Skeletal muscle tissue (tissue), 4 donors: Measurements from ENCODE around the gene ST6GALNAC5. TPM values are rescaled to one million over a fixed set of nuclear protein-coding genes. Genes with fewer than 3 reads are reported as not detected.

Source experiments
- H3K27ac ChIP-seq: one replicate; pipeline ENCODE4 v1.7.0; 2013; ENCODE audit warnings: mild to moderate bottlenecking, low read depth, low read length, inconsistent platforms
- H3K27me3 ChIP-seq, 3 donors: one replicate each; pipeline ENCODE4 v1.7.0; 2013; ENCODE audit warnings: low read length in 3 of 3; ENCODE audit not compliant: control insufficient read depth in 3 of 3, insufficient read depth in 3 of 3
- H3K36me3 ChIP-seq, 3 donors: one replicate each; pipeline ENCODE4 v1.7.0; 2013; ENCODE audit warnings: low read length in 3 of 3; ENCODE audit not compliant: control insufficient read depth in 3 of 3, insufficient read depth in 3 of 3
- H3K4me1 ChIP-seq, 3 donors: one replicate each; pipeline ENCODE4 v1.7.0; 2013; ENCODE audit warnings: low read length in 3 of 3, mild to moderate bottlenecking in 3 of 3; ENCODE audit not compliant: control insufficient read depth in 3 of 3, insufficient read depth in 3 of 3
- H3K4me3 ChIP-seq, 3 donors: one replicate each; pipeline ENCODE4 v1.7.0; 2013; ENCODE audit warnings: low read length in 3 of 3
- H3K9ac ChIP-seq, 3 donors: one replicate each; pipeline ENCODE4 v1.7.0; 2013; ENCODE audit warnings: low read length in 3 of 3, mild to moderate bottlenecking in 3 of 3, moderate library complexity in 2 of 3, low read depth in 1 of 3
- H3K9me3 ChIP-seq, 3 donors: one replicate each; pipeline ENCODE4 v1.7.0; 2013; ENCODE audit warnings: low read length in 3 of 3; ENCODE audit not compliant: control insufficient read depth in 3 of 3
- total RNA-seq: library from RNA; depleted of rRNA; stranded (reverse); fragments of >200 nt; gene quantifications from one replicate; pipeline ENCODE4 v1.2.3, GENCODE V29; 2014
- donor health status: Osteomylitis.

Gene ST6GALNAC5
- total RNA-seq, 1 donor from 2014 or later: 2.1 TPM

- Histone ChIP-seq H3K4me3 (no peak overlapping the region), H3K36me3 (no peaks in the 10 kb centered on the region), H3K27me3 (peaks cover 26 to 31% (median 26%) of the 10 kb centered on the region in 3 donors), H3K9me3 (no peaks in the 10 kb centered on the region), H3K27ac (no peak overlapping the region), H3K9ac (no peak overlapping the region), H3K4me1 (peaks cover 9 to 19% (median 12%) of the 10 kb centered on the region in 3 donors)
These were observed 2.9 kb upstream of the ST6GALNAC5 start for GRCh38 chr1:76864383-76864782.

GRCh38 chr1:76865696-76866286 is 1.5 kb upstream of the ST6GALNAC5 start:
- no peak overlapping the region for H3K4me3 ChIP-seq
- H3K4me1 ChIP-seq: peaks cover 9 to 19% (median 12%) of the 10 kb centered on the region in 3 donors

GRCh38 chr1:76866566-76866965 is 714 bp upstream of the ST6GALNAC5 start:
- peaks cover 26 to 40% (median 26%) of the 10 kb centered on the region in 3 donors for H3K27me3 ChIP-seq
- no peak overlapping the region for H3K4me3 ChIP-seq
- no peak overlapping the region for H3K9ac ChIP-seq
- H3K4me1 ChIP-seq: peaks cover 9 to 19% (median 12%) of the 10 kb centered on the region in 3 donors
- H3K36me3 ChIP-seq: no peaks in the 10 kb centered on the region
- no peaks in the 10 kb centered on the region for H3K9me3 ChIP-seq
- H3K27ac ChIP-seq: no peak overlapping the region

More at GRCh38 chr1:76865696-76866286, 1.5 kb upstream of the ST6GALNAC5 start:
- no peaks in the 10 kb centered on the region for H3K9me3 ChIP-seq
- H3K27me3 ChIP-seq: peaks cover 26 to 40% (median 26%) of the 10 kb centered on the region in 3 donors
- H3K36me3 ChIP-seq: no peaks in the 10 kb centered on the region
- H3K27ac ChIP-seq: no peak overlapping the region
- H3K9ac ChIP-seq: no peak overlapping the region

GRCh38 chr1:76868154-76868882 is 1.0 kb downstream of the ST6GALNAC5 start:
- H3K9me3 ChIP-seq: no peaks in the 10 kb centered on the region
- H3K36me3 ChIP-seq: no peaks in the 10 kb centered on the region
- H3K27ac ChIP-seq: no peak overlapping the region
- H3K27me3 ChIP-seq: peaks cover 25 to 40% (median 26%) of the 10 kb centered on the region in 3 donors
- H3K9ac ChIP-seq: peak overlapping the region in 1 of 3 donors; percentile 16
- peak overlapping the region in 2 of 3 donors; percentile 37 to 63 for H3K4me3 ChIP-seq
- H3K4me1 ChIP-seq: peaks cover 9 to 19% (median 12%) of the 10 kb centered on the region in 3 donors

GRCh38 chr1:76868916-76869315 is 1.6 kb downstream of the ST6GALNAC5 start:
- no peak overlapping the region for H3K9ac ChIP-seq
- peaks cover 9 to 19% (median 12%) of the 10 kb centered on the region in 3 donors for H3K4me1 ChIP-seq
- no peaks in the 10 kb centered on the region for H3K9me3 ChIP-seq
- no peaks in the 10 kb centered on the region for H3K36me3 ChIP-seq
- H3K27ac ChIP-seq: no peak overlapping the region
- peaks cover 24 to 40% (median 26%) of the 10 kb centered on the region in 3 donors for H3K27me3 ChIP-seq
- H3K4me3 ChIP-seq: no peak overlapping the region

DNA sequence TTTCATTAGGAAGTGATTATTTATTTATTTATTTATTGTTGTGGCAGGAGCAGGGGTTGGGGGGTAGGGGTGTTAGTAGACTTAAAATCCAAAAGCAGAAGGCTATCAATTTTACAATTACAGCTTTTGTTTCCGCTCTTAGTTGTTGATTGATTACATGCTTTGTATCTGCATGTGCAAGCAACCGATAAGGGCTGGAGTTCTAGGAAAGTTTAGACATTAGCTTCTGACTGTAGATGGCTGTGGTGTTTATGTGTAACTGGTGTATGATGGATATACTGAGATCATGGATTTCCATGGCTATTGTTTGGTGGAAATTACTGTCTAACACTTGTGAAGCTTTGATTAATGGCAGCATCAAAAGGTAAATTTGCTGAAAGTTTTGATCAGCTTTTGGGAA is 2.8 kb downstream of the ST6GALNAC5 start:
- no peaks in the 10 kb centered on the region for H3K36me3 ChIP-seq
- peaks cover 9 to 19% (median 12%) of the 10 kb centered on the region in 3 donors for H3K4me1 ChIP-seq
- H3K9me3 ChIP-seq: no peaks in the 10 kb centered on the region
- H3K4me3 ChIP-seq: no peak overlapping the region
- H3K9ac ChIP-seq: no peak overlapping the region
- no peak overlapping the region for H3K27ac ChIP-seq
- peaks cover 24 to 34% (median 26%) of the 10 kb centered on the region in 3 donors for H3K27me3 ChIP-seq

- H3K4me1 ChIP-seq: peaks cover 7 to 19% (median 12%) of the 10 kb centered on the region in 3 donors
- peaks cover 17 to 26% (median 23%) of the 10 kb centered on the region in 3 donors for H3K27me3 ChIP-seq
- H3K27ac ChIP-seq: no peak overlapping the region
- H3K36me3 ChIP-seq: no peaks in the 10 kb centered on the region
- no peaks in the 10 kb centered on the region for H3K9me3 ChIP-seq
- H3K9ac ChIP-seq: no peak overlapping the region
- no peak overlapping the region for H3K4me3 ChIP-seq
These were observed 4.2 kb downstream of the ST6GALNAC5 start for GRCh38 chr1:76871355-76871974.

- H3K9ac ChIP-seq: no peak overlapping the region
- no peak overlapping the region for H3K27ac ChIP-seq
- no peak overlapping the region for H3K4me3 ChIP-seq
- H3K4me1 ChIP-seq: peaks cover 3 to 12% (median 5%) of the 10 kb centered on the region in 3 donors
- H3K36me3 ChIP-seq: no peaks in the 10 kb centered on the region
- peaks cover 12 to 15% (median 12%) of the 10 kb centered on the region in 3 donors for H3K27me3 ChIP-seq
- H3K9me3 ChIP-seq: no peaks in the 10 kb centered on the region
These were observed 5.7 kb downstream of the ST6GALNAC5 start for GRCh38 chr1:76872944-76873343.

- Histone ChIP-seq H3K36me3 (no peaks in the 10 kb centered on the region), H3K27me3 (no peaks in the 10 kb centered on the region), H3K4me1 (no peaks in the 10 kb centered on the region), H3K27ac (no peak overlapping the region), H3K9me3 (no peaks in the 10 kb centered on the region), H3K9ac (no peak overlapping the region), H3K4me3 (no peak overlapping the region)
These were observed 9.5 kb downstream of the ST6GALNAC5 start for GRCh38 chr1:76876655-76877395.
